Liver (tissue), 3 donors: ENCODE data around the gene SOX6.
A peak's percentile ranks its signal among the peaks of the same experiment; 100 is the strongest.

Source experiments
- CTCF ChIP-seq: fragments of 150-350 bp; IDR thresholded peaks from 2 replicates; pipeline ENCODE4 v1.5.1; 2017; ENCODE audit warnings: improper control_type of control experiment, low read depth, low read length; ENCODE audit not compliant: missing input control
- FOXA1 ChIP-seq: IDR thresholded peaks from 2 replicates; pipeline ENCODE4 v1.6.1; 2016; ENCODE audit warnings: antibody characterized with exemption
- RAD21 ChIP-seq, 2 donors: IDR thresholded peaks; 2 replicates each; pipeline ENCODE4 v1.6.1; 2016; ENCODE audit warnings: antibody characterized with exemption in 2 of 2, mild to moderate bottlenecking in 2 of 2
- TAF1 ChIP-seq: conservative IDR thresholded peaks from 2 replicates; pipeline ENCODE4 v1.6.1; 2016; ENCODE audit warnings: antibody characterized with exemption, mild to moderate bottlenecking
- ZBTB33 ChIP-seq: IDR thresholded peaks from 2 replicates; pipeline ENCODE4 v1.6.1; 2016; ENCODE audit warnings: antibody characterized with exemption
- donor health status: healthy.
- donor health status: healthy.

GRCh38 chr11:16252373-16252772, 104.0 kb downstream of the SOX6 start:
- peak; percentile 31 for TF ChIP-seq CTCF
- TF ChIP-seq ZBTB33: no peak
- TF ChIP-seq FOXA1: no peak
- peak; percentile 27 to 65 for TF ChIP-seq RAD21 (IDR thresholded peaks at IDR 0.05)
- no peak for TF ChIP-seq TAF1
